Loucy (cell line): ENCODE results near the gene PPP2R2B.

Source experiments
- CTCF ChIP-seq: fragments of 200-600 bp; sonication (generic); conservative IDR thresholded peaks from 2 replicates; pipeline ENCODE4 v1.5.1; 2014; ENCODE audit warnings: mild to moderate bottlenecking, antibody characterized with exemption, low read length
- EZH2phosphoT487 ChIP-seq: fragments of 200-600 bp; IDR thresholded peaks from 2 replicates; pipeline ENCODE4 v1.6.1; 2018; ENCODE audit warnings: antibody characterized with exemption, mild to moderate bottlenecking, moderate library complexity, borderline replicate concordance

- TF ChIP-seq CTCF (peak; percentile 84), EZH2phosphoT487 (no peak)
Measured at GRCh38 chr5:146565764-146566367, 312.7 kb downstream of the PPP2R2B start.
